IPS-18c (cell line): ENCODE data around the gene SEC22C.

ENCODE experiments used
- H3K4me3 ChIP-seq: 2 replicates; pipeline ENCODE4 v1.7.0; 2013; ENCODE audit warnings: low read depth, mild to moderate bottlenecking, low read length, moderate library complexity; ENCODE audit not compliant: insufficient read depth
- H3K9me3 ChIP-seq: one replicate; pipeline ENCODE4 v1.6.1; 2013; ENCODE audit warnings: mild to moderate bottlenecking, low read length, moderate library complexity; ENCODE audit not compliant: control insufficient read depth, insufficient read depth

SEC22C gene

DNA sequence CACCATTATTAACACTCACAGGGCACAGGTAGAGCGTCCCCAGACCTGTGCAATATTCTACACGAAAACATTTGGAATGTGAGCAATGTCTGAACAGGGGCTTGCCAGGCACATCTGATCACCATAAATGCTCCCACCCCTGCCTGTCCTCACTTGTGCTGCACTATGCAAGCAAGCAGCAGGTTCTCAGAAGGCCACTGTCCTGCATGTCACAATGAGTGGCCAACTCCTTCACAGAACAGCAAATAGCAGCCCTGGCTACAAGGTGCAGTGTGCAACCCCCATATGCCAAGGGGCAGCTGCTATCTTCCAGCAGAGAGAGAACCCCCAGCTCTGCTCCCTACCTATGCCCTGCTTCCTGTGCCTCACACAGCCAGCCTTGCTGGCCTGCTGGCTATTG is 32.6 kb downstream of the SEC22C start:
- no peaks in the 10 kb centered on the region for H3K9me3 ChIP-seq
- no peak overlapping the region for H3K4me3 ChIP-seq

- Histone ChIP-seq H3K9me3 (no peaks in the 10 kb centered on the region), H3K4me3 (no peak overlapping the region)
These were observed 34.3 kb downstream of the SEC22C start for GRCh38 chr3:42547401-42547945.

DNA sequence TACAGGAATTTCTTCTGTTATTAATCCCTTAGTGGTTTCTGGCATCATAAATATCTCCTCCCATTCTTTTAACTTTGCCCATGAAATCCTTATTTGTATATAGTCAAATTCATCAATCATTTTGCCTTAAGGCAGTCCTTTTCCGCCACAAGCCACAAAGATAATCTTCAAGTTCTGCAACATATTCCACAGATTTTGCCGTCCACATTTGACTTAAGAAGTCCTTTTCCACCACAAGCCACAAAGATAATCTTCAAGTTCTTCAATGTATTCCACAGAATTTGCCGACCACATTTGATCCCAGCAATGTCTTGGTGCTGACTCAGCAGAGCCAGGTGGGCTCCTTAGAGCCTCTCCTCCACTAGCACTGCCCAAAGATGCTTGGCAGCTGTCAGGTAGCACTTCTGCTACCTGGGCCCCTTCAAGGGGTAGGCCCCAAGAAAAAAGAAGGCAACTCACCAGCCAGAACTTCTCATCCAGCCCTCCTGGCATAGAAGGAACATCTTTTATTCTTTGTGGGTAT is 35.0 kb downstream of the SEC22C start:
- no peaks in the 10 kb centered on the region for H3K9me3 ChIP-seq
- no peak overlapping the region for H3K4me3 ChIP-seq

- H3K9me3 ChIP-seq, result no peaks in the 10 kb centered on the region
- H3K4me3 ChIP-seq, result no peak overlapping the region
These were observed 36.4 kb downstream of the SEC22C start for GRCh38 chr3:42545284-42545900.

DNA sequence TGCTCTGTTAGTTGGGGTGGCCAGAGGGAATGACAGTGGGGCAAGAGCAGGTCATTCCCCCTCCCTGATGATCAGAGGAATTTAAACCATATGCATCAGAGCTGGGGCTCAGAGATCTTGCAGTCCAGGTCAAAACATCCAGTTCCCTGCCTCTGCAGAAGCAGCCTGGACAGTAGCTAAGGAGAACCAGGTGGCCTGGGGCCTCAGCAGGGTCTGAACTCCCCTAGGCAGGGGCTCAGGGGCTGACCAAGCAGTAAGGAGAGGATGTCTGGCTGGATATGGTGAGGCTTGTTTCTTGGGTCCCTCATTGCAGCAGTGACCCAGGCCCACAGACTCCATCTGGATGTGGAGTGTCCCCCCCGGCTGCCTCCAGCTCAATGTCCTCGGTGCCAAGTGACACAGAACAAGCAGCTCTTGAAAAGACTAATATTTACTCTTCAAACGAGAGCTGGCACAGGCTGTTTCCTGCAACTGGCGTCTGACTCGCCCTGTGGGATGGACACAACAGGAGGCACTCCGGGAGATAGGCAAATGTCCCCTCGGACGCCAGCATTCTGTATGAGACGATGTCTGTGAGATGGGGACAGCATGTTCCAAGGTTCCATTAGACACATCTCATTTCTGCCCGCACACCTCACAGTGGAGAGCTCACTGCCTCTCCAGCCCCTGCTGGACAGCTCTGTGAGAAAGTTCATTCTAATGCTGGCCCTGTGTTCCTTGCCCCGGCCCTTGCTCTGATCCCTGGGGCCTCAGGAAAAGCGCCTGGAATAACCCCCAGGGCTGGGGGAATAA is 37.1 kb downstream of the SEC22C start:
- no peak overlapping the region for H3K4me3 ChIP-seq
- no peaks in the 10 kb centered on the region for H3K9me3 ChIP-seq

DNA sequence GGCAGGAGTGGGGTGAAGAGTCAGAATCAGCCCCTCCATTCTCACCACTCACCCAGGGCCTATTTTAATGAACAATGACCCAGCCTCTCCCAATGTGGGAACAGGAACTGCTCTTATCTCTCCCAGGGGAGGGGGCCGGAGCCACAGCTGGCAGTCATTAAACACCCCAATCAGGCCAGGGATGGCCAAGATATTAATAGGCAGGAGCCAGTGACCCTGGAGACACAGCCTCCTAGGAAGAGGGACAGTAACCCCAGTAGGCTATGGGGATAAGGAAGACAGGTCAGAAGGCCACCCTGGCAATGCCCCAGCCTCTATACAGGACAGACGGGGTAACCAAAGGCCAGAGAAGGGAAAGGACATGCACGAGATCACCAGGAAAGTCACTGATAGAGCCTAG is 40.7 kb downstream of the SEC22C start:
- Histone ChIP-seq H3K4me3 (no peak overlapping the region), H3K9me3 (no peaks in the 10 kb centered on the region)

DNA sequence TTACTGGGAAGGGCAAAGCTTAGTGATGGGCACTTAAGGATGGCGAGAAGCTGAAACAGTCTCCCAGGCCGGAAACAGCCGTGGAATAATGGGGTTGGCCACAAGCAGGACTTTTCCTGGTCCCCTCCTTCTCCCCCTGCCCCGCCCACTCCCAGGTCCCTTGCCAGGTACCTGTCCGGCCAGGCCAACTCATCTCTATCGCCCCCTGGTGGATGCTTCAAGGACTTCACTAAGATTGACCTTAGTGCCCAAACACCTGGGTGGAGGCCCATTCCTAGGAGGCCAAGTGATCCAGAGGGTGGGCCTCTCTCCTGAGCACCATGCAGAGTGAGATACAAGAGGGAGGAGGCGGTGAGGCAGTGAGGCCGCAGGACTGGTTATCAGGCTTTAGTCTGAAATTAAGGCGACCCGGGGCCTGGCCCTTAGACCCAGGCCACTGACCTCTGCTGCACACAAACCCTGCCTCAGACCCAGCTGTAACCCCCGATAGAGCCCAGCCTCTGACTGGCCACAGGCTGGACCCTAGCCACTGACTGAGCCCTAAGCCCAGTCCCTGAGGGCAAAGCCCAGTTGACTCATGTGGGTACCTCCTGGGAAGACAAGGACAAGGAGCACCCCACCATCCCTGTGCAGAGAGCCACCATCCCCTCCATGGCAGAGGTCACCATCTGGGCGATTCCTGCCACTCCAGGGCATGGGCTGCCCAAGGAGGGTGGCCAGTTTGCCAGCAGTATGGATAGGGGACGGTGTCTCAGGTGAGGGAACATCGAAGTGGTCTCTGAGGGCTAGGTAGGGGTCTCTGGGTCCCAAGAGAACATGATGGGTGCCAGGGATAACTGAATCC is 41.7 kb downstream of the SEC22C start:
- no peaks in the 10 kb centered on the region for H3K9me3 ChIP-seq

DNA sequence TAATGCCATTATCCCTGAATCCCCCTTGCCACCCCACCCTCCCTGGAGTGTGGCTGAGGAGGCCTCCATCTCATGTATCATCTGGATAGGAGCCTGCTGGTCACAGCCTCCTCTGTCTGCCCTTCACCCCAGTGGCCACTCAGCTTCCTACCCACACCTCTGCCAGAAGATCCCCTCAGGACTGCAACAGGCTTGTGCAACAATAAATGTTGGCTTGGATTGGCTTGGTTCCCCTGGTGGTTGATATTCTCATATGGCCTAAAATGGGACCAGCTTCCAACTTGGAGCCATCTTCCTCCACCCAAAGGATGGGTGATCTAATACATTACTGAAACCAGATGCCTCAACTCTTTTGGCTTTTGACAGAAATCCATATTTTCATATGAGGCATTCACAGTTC is 44.4 kb downstream of the SEC22C start:
- no peaks in the 10 kb centered on the region for H3K9me3 ChIP-seq
- H3K4me3 ChIP-seq, result no peak overlapping the region

More for the DNA sequence above, 41.7 kb downstream of the SEC22C start:
- H3K4me3 ChIP-seq, result no peak overlapping the region

GRCh38 chr3:42535981-42536784 is 45.6 kb downstream of the SEC22C start:
- H3K4me3 ChIP-seq, result no peak overlapping the region
- no peaks in the 10 kb centered on the region for H3K9me3 ChIP-seq

DNA sequence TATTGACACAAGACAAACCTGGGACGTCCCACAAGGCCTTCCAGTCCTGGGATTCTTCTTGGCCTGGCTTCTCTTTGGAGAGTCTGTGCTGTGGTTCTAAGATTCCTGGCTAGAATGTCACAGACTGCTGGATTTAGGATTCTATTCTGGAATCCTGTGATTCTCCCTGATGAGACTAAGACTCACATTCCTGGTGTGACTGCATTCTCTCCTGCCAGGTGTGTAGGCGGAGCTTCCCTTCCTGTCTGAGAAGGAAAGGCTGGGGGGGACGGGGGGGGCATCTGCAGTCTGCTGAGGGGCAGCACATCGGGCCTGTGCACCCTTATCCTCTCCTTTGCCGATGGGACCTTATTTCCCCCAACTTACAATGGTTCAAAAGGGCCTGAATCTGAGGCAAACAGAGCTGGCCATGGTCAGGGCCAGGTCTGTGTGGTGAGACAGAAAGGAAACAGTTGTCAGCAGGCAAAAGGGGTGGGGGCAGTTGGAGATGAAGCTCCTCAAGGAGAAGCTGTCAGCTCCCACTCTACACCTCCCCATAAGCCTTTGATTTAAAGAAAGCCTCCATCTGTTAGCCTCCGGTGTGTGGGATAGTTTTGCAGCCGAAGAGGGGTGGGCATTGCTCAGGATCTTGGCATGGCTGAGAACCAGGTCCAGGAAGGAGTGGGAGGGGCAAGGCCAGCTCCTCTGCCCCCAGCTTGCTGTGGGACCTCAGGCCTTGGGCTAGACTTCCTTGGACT is 48.4 kb downstream of the SEC22C start:
- H3K4me3 ChIP-seq, result no peak overlapping the region
- no peaks in the 10 kb centered on the region for H3K9me3 ChIP-seq

DNA sequence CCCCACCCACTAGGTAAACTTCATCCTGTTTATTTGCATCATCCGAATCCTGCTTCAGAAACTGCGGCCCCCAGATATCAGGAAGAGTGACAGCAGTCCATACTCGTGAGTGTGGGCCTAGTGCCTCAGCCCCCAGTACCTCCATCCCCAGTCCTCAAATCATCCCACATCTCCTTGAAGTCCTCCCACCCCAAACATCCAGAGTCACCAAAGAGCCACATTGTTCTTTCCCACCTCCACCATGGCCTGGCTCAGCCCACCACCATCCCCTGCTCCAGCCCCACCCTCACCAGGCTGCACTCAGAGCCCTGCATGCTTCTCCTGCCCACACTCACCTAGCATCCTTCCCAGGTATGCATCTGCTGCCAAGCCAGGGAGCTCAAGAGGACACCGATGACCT is 49.5 kb downstream of the SEC22C start:
- Histone ChIP-seq H3K4me3 (no peak overlapping the region), H3K9me3 (no peaks in the 10 kb centered on the region)

DNA sequence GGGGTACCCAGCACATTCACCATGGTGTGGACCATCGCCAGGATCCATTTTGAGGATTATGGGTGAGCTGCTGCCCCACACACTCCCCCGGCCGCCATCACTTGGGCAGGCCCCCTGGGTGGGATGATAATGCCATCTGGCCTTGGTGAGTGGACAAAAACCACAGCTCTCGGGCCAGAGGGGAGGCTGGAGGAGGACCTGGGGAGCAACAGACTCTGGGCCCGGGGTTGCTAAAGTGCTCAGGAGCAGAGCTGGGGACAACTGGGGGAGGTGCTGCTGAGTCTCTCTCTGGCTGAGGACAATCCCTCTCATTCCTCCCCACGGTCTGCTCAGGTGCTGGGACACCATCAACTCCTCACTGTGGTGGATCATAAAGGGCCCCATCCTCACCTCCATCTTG is 50.3 kb downstream of the SEC22C start:
- Histone ChIP-seq H3K9me3 (no peaks in the 10 kb centered on the region), H3K4me3 (no peak overlapping the region)

DNA sequence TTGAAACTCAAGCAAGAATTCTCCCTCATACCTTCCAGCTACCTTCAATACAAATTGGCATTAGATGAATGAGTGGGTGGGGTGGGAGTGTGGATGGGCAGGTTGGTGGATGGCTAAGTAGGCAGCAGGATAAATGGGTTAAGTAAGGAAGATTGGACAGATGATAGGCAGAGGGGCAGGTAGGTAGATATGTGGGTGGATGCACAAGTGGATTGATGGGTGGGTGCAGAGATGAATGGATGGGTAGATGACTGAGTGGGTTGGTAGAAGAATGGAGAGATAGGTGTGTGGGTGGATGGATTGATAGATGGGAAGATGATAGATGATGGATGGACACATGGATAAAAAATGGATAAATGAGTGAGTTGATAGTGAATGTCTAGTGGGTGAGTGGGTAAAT is 51.7 kb downstream of the SEC22C start:
- H3K9me3 ChIP-seq, result no peaks in the 10 kb centered on the region
- H3K4me3 ChIP-seq, result no peak overlapping the region

DNA sequence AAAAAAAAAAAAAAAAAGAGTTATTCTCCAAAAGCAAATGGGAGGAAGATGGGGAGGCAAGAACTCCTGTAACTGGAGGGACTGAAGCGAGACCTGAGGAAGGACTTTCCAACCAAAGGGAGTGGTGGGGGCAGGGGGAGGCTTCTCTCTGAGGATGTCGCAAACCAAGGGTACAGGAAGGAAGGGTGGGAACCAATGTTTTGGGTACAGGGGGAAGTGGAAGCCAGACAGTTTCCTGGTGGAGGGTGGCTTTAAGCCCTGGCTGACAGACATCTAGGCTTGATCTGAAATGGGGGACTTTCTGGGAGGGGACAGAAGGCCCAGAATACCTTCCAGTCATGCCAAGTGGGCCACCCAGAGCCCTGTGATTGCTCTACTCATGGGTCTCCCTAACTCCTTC is 52.3 kb downstream of the SEC22C start:
- Histone ChIP-seq H3K4me3 (no peak overlapping the region), H3K9me3 (no peaks in the 10 kb centered on the region)

GRCh38 chr3:42527368-42527917 is 54.3 kb downstream of the SEC22C start:
- Histone ChIP-seq H3K9me3 (no peaks in the 10 kb centered on the region), H3K4me3 (no peak overlapping the region)
